Large intestine (tissue), 12 donors: ENCODE results near the gene PCGF3. TPM values are rescaled to one million over a fixed set of nuclear protein-coding genes. Genes with fewer than 3 reads are reported as not detected.

Experiments
- DNase-seq, 2 donors: peaks; one replicate each; pipeline versions ENCODE4 v3.0.0 to v3.0.0-alpha.2; 2013
- H3K27ac ChIP-seq: one replicate; pipeline ENCODE4 v1.5.1; 2013; ENCODE audit warnings: low read length
- H3K27me3 ChIP-seq: 2 replicates; pipeline ENCODE4 v1.6.1; 2013; ENCODE audit warnings: low read length; ENCODE audit not compliant: control insufficient read depth, insufficient read depth
- H3K36me3 ChIP-seq: 2 replicates; pipeline ENCODE4 v1.6.1; 2013; ENCODE audit warnings: low read length; ENCODE audit not compliant: control insufficient read depth, insufficient read depth
- H3K4me1 ChIP-seq: one replicate; pipeline ENCODE4 v1.6.1; 2013; ENCODE audit warnings: low read length; ENCODE audit not compliant: control insufficient read depth, insufficient read depth
- H3K4me3 ChIP-seq: one replicate; pipeline ENCODE4 v1.5.1; 2013; ENCODE audit warnings: low read length
- H3K9me3 ChIP-seq: one replicate; pipeline ENCODE4 v1.6.1; 2013; ENCODE audit warnings: mild to moderate bottlenecking, low read depth, low read length, moderate library complexity; ENCODE audit not compliant: control insufficient read depth
- WGBS: methylation state at CpG from one replicate; pipeline ENCODE4 v1.1.5; 2013; ENCODE audit warnings: low lambda C conversion rate; ENCODE audit not compliant: insufficient coverage; 5-methylcytosine and 5-hydroxymethylcytosine counted together
- long read RNA-seq, 11 donors: transcript quantifications; one replicate each; lab custom pipeline, GENCODE V29; 2026
- polyA plus RNA-seq: library from polyadenylated mRNA; unstranded; fragments of 120-200 nt; gene quantifications from one replicate; pipeline ENCODE4 v1.2.1, GENCODE V29; 2013

PCGF3 gene
- 78.0 TPM for polyA plus RNA-seq
- long read RNA-seq, donor 1, transcript PCGF3-213 (1 exons, 1,899 nt), result major isoform, 18 of 18 reads
- long read RNA-seq, donor 1, partial matches to known transcripts, result 0 of 18 reads
- long read RNA-seq, donor 1, other reads (novel, unspliced or antisense), result 0 of 18 reads
- long read RNA-seq, donor 2, transcript PCGF3-213 (1 exons, 1,899 nt), result major isoform, 59 of 91 reads
- long read RNA-seq, donor 2, partial matches to known transcripts, result 30 of 91 reads
- long read RNA-seq, donor 2, other reads (novel, unspliced or antisense), result 0 of 91 reads
- long read RNA-seq, donor 3, result 0 reads
- long read RNA-seq, donor 4, partial matches to known transcripts, result 5 of 6 reads
- long read RNA-seq, donor 4, other reads (novel, unspliced or antisense), result 0 of 6 reads
- long read RNA-seq, donor 5, transcript PCGF3-213 (1 exons, 1,899 nt), result major isoform, 22 of 23 reads
- long read RNA-seq, donor 5, partial matches to known transcripts, result 0 of 23 reads
- long read RNA-seq, donor 5, other reads (novel, unspliced or antisense), result 0 of 23 reads
- long read RNA-seq, donor 6, full-length matches to known transcripts, result 43 of 43 reads
- long read RNA-seq, donor 6, partial matches to known transcripts, result 0 of 43 reads
- long read RNA-seq, donor 6, other reads (novel, unspliced or antisense), result 0 of 43 reads
- long read RNA-seq, donor 7, full-length matches to known transcripts, result 24 of 24 reads
- long read RNA-seq, donor 7, partial matches to known transcripts, result 0 of 24 reads
- long read RNA-seq, donor 7, other reads (novel, unspliced or antisense), result 0 of 24 reads
- long read RNA-seq, donor 8, full-length matches to known transcripts, result 46 of 61 reads
- long read RNA-seq, donor 8, partial matches to known transcripts, result 15 of 61 reads
- long read RNA-seq, donor 8, other reads (novel, unspliced or antisense), result 0 of 61 reads
- long read RNA-seq, donor 9, full-length matches to known transcripts, result 31 of 40 reads
- long read RNA-seq, donor 9, partial matches to known transcripts, result 9 of 40 reads
- long read RNA-seq, donor 9, other reads (novel, unspliced or antisense), result 0 of 40 reads
- long read RNA-seq, donor 10, full-length matches to known transcripts, result 39 of 39 reads
- long read RNA-seq, donor 10, partial matches to known transcripts, result 0 of 39 reads
- long read RNA-seq, donor 10, other reads (novel, unspliced or antisense), result 0 of 39 reads
- long read RNA-seq, donor 11, full-length matches to known transcripts, result 25 of 25 reads
- long read RNA-seq, donor 11, partial matches to known transcripts, result 0 of 25 reads
- long read RNA-seq, donor 11, other reads (novel, unspliced or antisense), result 0 of 25 reads

GRCh38 chr4:705278-706082, at the start of gene PCGF3:
PCGF3 (plus strand) TSS chr4:705832; CDS start chr4:733681, 27,849 bp downstream.
- Histone ChIP-seq H3K4me3 (peak within 1 kb of the TSS; percentile 92), H3K9me3 (no peaks in the 10 kb centered on the region), H3K27ac (no peak within 1 kb of the TSS), H3K4me1 (peaks cover 17% of the 10 kb centered on the region), H3K36me3 (peaks cover 5% of the 10 kb centered on the region), H3K27me3 (no peaks in the 10 kb centered on the region)
- WGBS, result no CpG with 5 or more reads among the region's 82 CpGs
- DNase-seq, result peak; percentile 93 to 94

GRCh38 chr4:656436-657337, 48.9 kb upstream of the PCGF3 start:
- no CpG with 5 or more reads among the region's 58 CpGs for WGBS
- no peaks in the 10 kb centered on the region for H3K4me1 ChIP-seq
- DNase-seq, result no peak

GRCh38 chr4:657338-657833, 48.2 kb upstream of the PCGF3 start:
- Histone ChIP-seq H3K9me3 (peaks cover 7% of the 10 kb centered on the region), H3K27me3 (peaks cover 19% of the 10 kb centered on the region), H3K27ac (no peak overlapping the region), H3K36me3 (no peaks in the 10 kb centered on the region), H3K4me1 (no peaks in the 10 kb centered on the region), H3K4me3 (no peak overlapping the region)
- WGBS, result no CpG with 5 or more reads among the region's 23 CpGs
- no peak for DNase-seq

More at GRCh38 chr4:656436-657337, 48.9 kb upstream of the PCGF3 start:
- Histone ChIP-seq H3K4me3 (no peak overlapping the region), H3K27ac (no peak overlapping the region), H3K27me3 (peaks cover 25% of the 10 kb centered on the region), H3K36me3 (no peaks in the 10 kb centered on the region), H3K9me3 (peaks cover 7% of the 10 kb centered on the region)

GRCh38 chr4:657834-658667, 47.6 kb upstream of the PCGF3 start:
- Histone ChIP-seq H3K27ac (no peak overlapping the region), H3K36me3 (no peaks in the 10 kb centered on the region), H3K9me3 (peaks cover 8% of the 10 kb centered on the region), H3K4me1 (no peaks in the 10 kb centered on the region), H3K4me3 (no peak overlapping the region), H3K27me3 (peaks cover 16% of the 10 kb centered on the region)
- WGBS, result no CpG with 5 or more reads among the region's 27 CpGs
- DNase-seq, result no peak

GRCh38 chr4:658681-659667, 46.7 kb upstream of the PCGF3 start:
- H3K4me1 ChIP-seq, result no peaks in the 10 kb centered on the region
- H3K4me3 ChIP-seq, result no peak overlapping the region
- H3K27ac ChIP-seq, result no peak overlapping the region
- peaks cover 8% of the 10 kb centered on the region for H3K9me3 ChIP-seq
- no peak for DNase-seq
- H3K36me3 ChIP-seq, result no peaks in the 10 kb centered on the region
- WGBS, result no CpG with 5 or more reads among the region's 32 CpGs
- peaks cover 10% of the 10 kb centered on the region for H3K27me3 ChIP-seq

- Histone ChIP-seq H3K36me3 (no peaks in the 10 kb centered on the region), H3K27ac (no peak overlapping the region), H3K9me3 (peaks cover 8% of the 10 kb centered on the region), H3K27me3 (peaks cover 9% of the 10 kb centered on the region), H3K4me3 (no peak overlapping the region), H3K4me1 (peaks cover 2% of the 10 kb centered on the region)
- DNase-seq, result no peak
- no CpG with 5 or more reads among the region's 8 CpGs for WGBS
Observed at GRCh38 chr4:659851-660250, 45.8 kb upstream of the PCGF3 start.

GRCh38 chr4:660401-660800, 45.2 kb upstream of the PCGF3 start:
- no peak overlapping the region for H3K4me3 ChIP-seq
- H3K9me3 ChIP-seq, result peaks cover 10% of the 10 kb centered on the region
- no peak for DNase-seq
- H3K27me3 ChIP-seq, result peaks cover 5% of the 10 kb centered on the region
- no peak overlapping the region for H3K27ac ChIP-seq
- H3K4me1 ChIP-seq, result peaks cover 2% of the 10 kb centered on the region
- 100% methylated on average over 1 of the region's 10 CpGs for WGBS
- no peaks in the 10 kb centered on the region for H3K36me3 ChIP-seq
